ENCODE results near the gene ADCY3.

The ADCY3 gene

GRCh38 chr2:24920098-24920808 is at the start of gene ADCY3:
ADCY3 (minus strand) TSS chr2:24920237; CDS start chr2:24918987, 1,250 bp downstream.
- peak; percentile 43 for DNase-seq

GRCh38 chr2:24969784-24970183 is 49.7 kb upstream of the ADCY3 start:
- no peak for DNase-seq

GRCh38 chr2:24961903-24962302 is 41.9 kb upstream of the ADCY3 start:
- no peak for DNase-seq

GRCh38 chr2:24959761-24960160 is 39.7 kb upstream of the ADCY3 start:
- no peak for DNase-seq

GRCh38 chr2:24958411-24958935 is 38.4 kb upstream of the ADCY3 start:
- no peak for DNase-seq

- no peak for DNase-seq
Measured at GRCh38 chr2:24957976-24958375, 37.9 kb upstream of the ADCY3 start.

GRCh38 chr2:24957221-24957620 is 37.2 kb upstream of the ADCY3 start:
- no peak for DNase-seq

GRCh38 chr2:24955921-24956320 is 35.9 kb upstream of the ADCY3 start:
- DNase-seq = no peak

- DNase-seq = no peak
Measured at GRCh38 chr2:24955232-24955631, 35.2 kb upstream of the ADCY3 start.

GRCh38 chr2:24950102-24950501 is 30.1 kb upstream of the ADCY3 start:
- DNase-seq = no peak

- no peak for DNase-seq
Measured at GRCh38 chr2:24948506-24948905, 28.5 kb upstream of the ADCY3 start.

- DNase-seq = no peak
Measured at GRCh38 chr2:24947561-24948157, 27.6 kb upstream of the ADCY3 start.

GRCh38 chr2:24945907-24946306 is 25.9 kb upstream of the ADCY3 start:
- DNase-seq = no peak

- DNase-seq = no peak
Measured at GRCh38 chr2:24943427-24944053, 23.5 kb upstream of the ADCY3 start.

- no peak for DNase-seq
Measured at GRCh38 chr2:24939353-24939752, 19.3 kb upstream of the ADCY3 start.

GRCh38 chr2:24937236-24937635 is 17.2 kb upstream of the ADCY3 start:
- no peak for DNase-seq

- no peak for DNase-seq
Measured at GRCh38 chr2:24935145-24935544, 15.1 kb upstream of the ADCY3 start.

GRCh38 chr2:24932715-24933114 is 12.7 kb upstream of the ADCY3 start:
- DNase-seq = no peak

- DNase-seq = no peak
Measured at GRCh38 chr2:24930768-24931167, 10.7 kb upstream of the ADCY3 start.

GRCh38 chr2:24929230-24929629 is 9.2 kb upstream of the ADCY3 start:
- no peak for DNase-seq

GRCh38 chr2:24928036-24928435 is 8.0 kb upstream of the ADCY3 start:
- no peak for DNase-seq

- peak; percentile 26 for DNase-seq
Measured at GRCh38 chr2:24926602-24927252, 6.7 kb upstream of the ADCY3 start.

- no peak for DNase-seq
Measured at GRCh38 chr2:24926220-24926601, 6.2 kb upstream of the ADCY3 start.

- DNase-seq = no peak
Measured at GRCh38 chr2:24925815-24926214, 5.8 kb upstream of the ADCY3 start.

All from activated CD4-positive, alpha-beta T cell treated with anti-CD3 and anti-CD28 coated beads, Interleukin-2, amount 50 U/mL, for 1 hour (primary cell).